ENCODE measurements around the gene SPACA5B.
"Not testable (repeated sequence)": the region's sequence is repeated elsewhere in the genome, so short reads cannot be mapped to it uniquely, and the experiment has no call there.

Gene SPACA5B

GRCh38 chrX:48130326-48130725 is at the start of gene SPACA5B:
SPACA5B (plus strand) TSS chrX:48130626; CDS start chrX:48130688, 62 bp downstream.
- DNase-seq (ENCODE audit: low read depth): not testable (repeated sequence)

GRCh38 chrX:48083212-48083611 is 47.2 kb upstream of the SPACA5B start:
- peak; percentile 23 for DNase-seq (ENCODE audit: low read depth)

- DNase-seq (ENCODE audit: low read depth): no peak
Measured at GRCh38 chrX:48083706-48084105, 46.7 kb upstream of the SPACA5B start.

GRCh38 chrX:48086082-48086481 is 44.3 kb upstream of the SPACA5B start:
- no peak for DNase-seq (ENCODE audit: low read depth)

- no peak for DNase-seq (ENCODE audit: low read depth)
Measured at GRCh38 chrX:48090123-48090522, 40.3 kb upstream of the SPACA5B start.

GRCh38 chrX:48092558-48092957 is 37.9 kb upstream of the SPACA5B start:
- DNase-seq (ENCODE audit: low read depth): not testable (repeated sequence)

GRCh38 chrX:48101443-48101842 is 29.0 kb upstream of the SPACA5B start:
- no peak for DNase-seq (ENCODE audit: low read depth)

GRCh38 chrX:48102874-48103374 is 27.5 kb upstream of the SPACA5B start:
- DNase-seq (ENCODE audit: low read depth): no peak

GRCh38 chrX:48107717-48108116 is 22.7 kb upstream of the SPACA5B start:
- no peak for DNase-seq (ENCODE audit: low read depth)

- not testable (repeated sequence) for DNase-seq (ENCODE audit: low read depth)
Measured at GRCh38 chrX:48125286-48125685, 5.1 kb upstream of the SPACA5B start.

GRCh38 chrX:48132308-48132844 is 1.9 kb downstream of the SPACA5B start:
- DNase-seq (ENCODE audit: low read depth): not testable (repeated sequence)

GRCh38 chrX:48139076-48139475 is 8.7 kb downstream of the SPACA5B start:
- not testable (repeated sequence) for DNase-seq (ENCODE audit: low read depth)

GRCh38 chrX:48141810-48142508 is 11.5 kb downstream of the SPACA5B start:
- DNase-seq (ENCODE audit: low read depth): not testable (repeated sequence)

GRCh38 chrX:48142697-48143096 is 12.3 kb downstream of the SPACA5B start:
- not testable (repeated sequence) for DNase-seq (ENCODE audit: low read depth)

GRCh38 chrX:48153769-48154168 is 23.3 kb downstream of the SPACA5B start:
- DNase-seq (ENCODE audit: low read depth): no peak

GRCh38 chrX:48154796-48155195 is 24.4 kb downstream of the SPACA5B start:
- DNase-seq (ENCODE audit: low read depth): no peak

- no peak for DNase-seq (ENCODE audit: low read depth)
Measured at GRCh38 chrX:48156014-48156413, 25.6 kb downstream of the SPACA5B start.

GRCh38 chrX:48165241-48165640 is 34.8 kb downstream of the SPACA5B start:
- DNase-seq (ENCODE audit: low read depth): no peak

- not testable (repeated sequence) for DNase-seq (ENCODE audit: low read depth)
Measured at GRCh38 chrX:48166322-48166721, 35.9 kb downstream of the SPACA5B start.

GRCh38 chrX:48179691-48180090 is 49.3 kb downstream of the SPACA5B start:
- DNase-seq (ENCODE audit: low read depth): no peak

- DNase-seq (ENCODE audit: low read depth): no peak
Measured at GRCh38 chrX:48180811-48181210, 50.4 kb downstream of the SPACA5B start.

GRCh38 chrX:48181882-48182281 is 51.5 kb downstream of the SPACA5B start:
- DNase-seq (ENCODE audit: low read depth): not testable (repeated sequence)
